ENCODE measurements around the gene WDR6.
"Not testable (repeated sequence)": the region's sequence is repeated elsewhere in the genome, so short reads cannot be mapped to it uniquely, and the experiment has no call there.

Gene WDR6

DNA sequence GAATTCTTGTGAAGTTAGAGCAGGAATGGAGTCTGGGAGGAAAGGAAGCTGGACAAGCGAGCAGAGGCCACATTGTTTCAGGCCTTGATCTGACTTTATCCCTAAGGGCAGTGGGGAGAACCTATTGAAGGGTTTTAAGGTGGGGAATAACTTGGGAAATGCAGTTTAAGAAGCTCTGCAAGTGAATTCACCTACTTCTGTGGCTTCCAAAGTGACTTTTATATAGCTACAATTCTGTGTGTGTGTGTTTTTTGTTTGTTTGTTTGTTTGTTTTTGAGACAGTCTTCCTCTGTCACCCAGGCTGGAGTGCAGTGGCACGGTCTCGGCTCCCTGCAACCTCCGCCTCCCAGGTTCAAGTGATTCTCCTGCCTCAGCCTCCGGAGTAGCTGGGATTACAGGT, 1.4 kb downstream of the WDR6 start:
- H3K4me1 ChIP-seq (ENCODE audit: insufficient read depth, low read length); H3K9me3 ChIP-seq (ENCODE audit: insufficient read depth, low read depth, low read length); H3K27ac ChIP-seq (ENCODE audit: low read length); H3K27me3 ChIP-seq (ENCODE audit: insufficient read depth, low read length): not testable (repeated sequence)
- H3K36me3 ChIP-seq (ENCODE audit: insufficient read depth, low read depth, low read length) = peaks cover 35% of the 10 kb centered on the region
- peak overlapping the region; percentile 99; the same call in 1 of the 2 replicates for H3K4me3 ChIP-seq (ENCODE audit: low read length)
- peak overlapping the region; percentile 50; the same call in 1 of the 2 replicates for H3K9ac ChIP-seq (ENCODE audit: low read depth, low read length)

DNA sequence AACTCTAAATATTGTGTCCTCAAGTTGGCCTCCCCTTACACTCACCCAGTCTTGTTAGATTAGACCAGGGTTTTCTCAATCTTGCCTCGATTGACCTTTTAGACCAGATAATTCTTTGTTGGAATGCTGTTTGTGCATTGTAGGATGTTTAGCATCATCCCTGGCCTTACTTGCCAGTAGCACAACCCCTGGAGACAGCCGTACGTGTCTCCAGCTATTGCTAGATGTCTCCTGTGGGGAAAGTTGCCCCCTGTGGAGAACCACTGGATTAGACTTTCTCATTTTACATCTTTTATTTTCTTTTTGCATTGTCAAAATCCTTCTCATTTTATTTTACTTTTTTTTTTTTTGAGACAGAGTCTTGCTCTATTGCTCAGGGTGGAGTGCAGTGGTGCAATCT, 2.2 kb downstream of the WDR6 start:
- peaks cover 43% of the 10 kb centered on the region for H3K36me3 ChIP-seq (ENCODE audit: insufficient read depth, low read depth, low read length)
- no peaks in the 10 kb centered on the region for H3K9me3 ChIP-seq (ENCODE audit: insufficient read depth, low read depth, low read length)
- H3K9ac ChIP-seq (ENCODE audit: low read depth, low read length) = no peak overlapping the region
- H3K27ac ChIP-seq (ENCODE audit: low read length) = no peak overlapping the region
- no peak overlapping the region for H3K4me3 ChIP-seq (ENCODE audit: low read length)
- peaks cover 7% of the 10 kb centered on the region; the same call in 1 of the 2 replicates for H3K4me1 ChIP-seq (ENCODE audit: insufficient read depth, low read length)
- no peaks in the 10 kb centered on the region for H3K27me3 ChIP-seq (ENCODE audit: insufficient read depth, low read length)

DNA sequence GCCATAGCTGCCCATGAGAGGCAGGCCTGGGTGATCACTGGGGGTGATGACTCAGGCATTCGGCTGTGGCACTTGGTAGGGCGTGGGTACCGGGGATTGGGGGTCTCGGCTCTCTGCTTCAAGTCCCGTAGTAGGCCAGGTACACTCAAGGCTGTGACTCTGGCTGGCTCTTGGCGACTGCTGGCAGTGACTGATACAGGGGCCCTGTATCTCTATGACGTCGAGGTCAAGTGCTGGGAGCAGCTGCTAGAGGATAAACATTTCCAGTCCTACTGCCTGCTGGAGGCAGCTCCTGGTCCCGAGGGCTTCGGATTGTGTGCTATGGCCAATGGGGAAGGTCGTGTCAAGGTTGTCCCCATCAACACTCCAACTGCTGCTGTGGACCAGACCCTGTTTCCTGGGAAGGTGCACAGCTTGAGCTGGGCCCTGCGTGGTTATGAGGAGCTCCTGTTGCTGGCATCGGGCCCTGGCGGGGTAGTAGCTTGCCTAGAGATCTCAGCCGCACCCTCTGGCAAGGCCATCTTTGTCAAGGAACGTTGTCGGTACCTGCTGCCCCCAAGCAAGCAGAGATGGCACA, 5.3 kb downstream of the WDR6 start:
- Histone ChIP-seq H3K9ac (ENCODE audit: low read depth, low read length) (no peak overlapping the region), H3K36me3 (ENCODE audit: insufficient read depth, low read depth, low read length) (peaks cover 68% of the 10 kb centered on the region), H3K27me3 (ENCODE audit: insufficient read depth, low read length) (no peaks in the 10 kb centered on the region), H3K27ac (ENCODE audit: low read length) (no peak overlapping the region), H3K4me1 (ENCODE audit: insufficient read depth, low read length) (peaks cover 5% of the 10 kb centered on the region; the same call in 1 of the 2 replicates), H3K9me3 (ENCODE audit: insufficient read depth, low read depth, low read length) (no peaks in the 10 kb centered on the region), H3K4me3 (ENCODE audit: low read length) (no peak overlapping the region)

DNA sequence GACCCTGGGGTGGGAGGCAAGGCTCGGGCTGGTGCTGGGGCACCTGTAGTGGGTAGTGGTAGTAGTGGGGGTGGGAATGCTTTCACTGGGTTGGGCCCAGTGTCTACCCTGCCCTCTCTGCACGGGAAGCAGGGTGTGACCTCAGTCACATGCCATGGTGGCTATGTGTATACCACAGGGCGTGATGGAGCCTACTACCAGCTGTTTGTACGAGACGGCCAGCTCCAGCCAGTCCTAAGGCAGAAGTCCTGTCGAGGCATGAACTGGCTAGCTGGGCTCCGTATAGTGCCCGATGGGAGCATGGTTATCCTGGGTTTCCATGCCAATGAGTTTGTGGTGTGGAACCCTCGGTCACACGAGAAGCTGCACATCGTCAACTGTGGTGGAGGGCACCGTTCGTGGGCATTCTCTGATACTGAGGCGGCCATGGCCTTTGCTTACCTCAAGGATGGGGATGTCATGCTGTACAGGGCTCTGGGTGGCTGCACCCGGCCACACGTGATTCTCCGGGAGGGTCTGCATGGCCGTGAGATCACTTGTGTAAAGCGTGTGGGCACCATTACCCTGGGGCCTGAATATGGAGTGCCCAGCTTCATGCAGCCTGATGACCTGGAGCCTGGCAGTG, 6.0 kb downstream of the WDR6 start:
- Histone ChIP-seq H3K9ac (ENCODE audit: low read depth, low read length) (no peak overlapping the region), H3K4me3 (ENCODE audit: low read length) (no peak overlapping the region), H3K27ac (ENCODE audit: low read length) (no peak overlapping the region)

DNA sequence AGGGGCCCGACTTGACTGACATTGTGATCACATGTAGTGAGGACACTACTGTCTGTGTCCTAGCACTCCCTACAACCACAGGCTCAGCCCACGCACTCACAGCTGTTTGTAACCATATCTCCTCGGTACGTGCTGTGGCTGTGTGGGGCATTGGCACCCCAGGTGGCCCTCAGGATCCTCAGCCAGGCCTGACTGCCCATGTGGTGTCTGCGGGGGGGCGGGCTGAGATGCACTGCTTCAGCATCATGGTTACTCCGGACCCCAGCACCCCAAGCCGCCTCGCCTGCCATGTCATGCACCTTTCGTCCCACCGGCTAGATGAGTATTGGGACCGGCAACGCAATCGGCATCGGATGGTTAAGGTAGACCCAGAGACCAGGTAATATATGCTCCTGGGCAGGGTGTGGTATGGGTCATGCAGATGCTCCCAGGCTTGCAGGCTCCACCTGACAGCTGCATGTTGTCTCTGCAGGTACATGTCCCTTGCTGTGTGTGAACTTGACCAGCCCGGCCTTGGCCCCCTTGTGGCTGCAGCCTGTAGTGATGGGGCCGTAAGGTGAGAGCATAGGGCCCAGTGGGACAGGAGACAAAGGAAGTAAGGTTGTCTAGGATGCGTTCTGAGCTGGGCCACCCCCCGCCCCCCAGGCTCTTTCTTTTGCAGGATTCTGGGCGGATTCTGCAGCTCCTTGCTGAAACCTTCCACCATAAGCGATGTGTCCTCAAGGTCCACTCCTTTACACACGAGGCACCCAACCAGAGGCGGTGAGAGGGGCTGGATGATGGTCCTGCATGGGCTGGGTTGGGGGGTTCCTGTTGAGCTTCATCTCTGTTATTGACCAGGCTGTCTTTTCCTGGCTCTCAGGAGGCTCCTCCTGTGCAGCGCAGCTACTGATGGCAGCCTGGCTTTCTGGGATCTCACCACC, 6.8 kb downstream of the WDR6 start:
- Histone ChIP-seq H3K27me3 (ENCODE audit: insufficient read depth, low read length) (no peaks in the 10 kb centered on the region), H3K4me3 (ENCODE audit: low read length) (no peak overlapping the region), H3K9me3 (ENCODE audit: insufficient read depth, low read depth, low read length) (no peaks in the 10 kb centered on the region), H3K36me3 (ENCODE audit: insufficient read depth, low read depth, low read length) (peaks cover 66% of the 10 kb centered on the region), H3K27ac (ENCODE audit: low read length) (no peak overlapping the region), H3K4me1 (ENCODE audit: insufficient read depth, low read length) (no peaks in the 10 kb centered on the region; the same call in 1 of the 2 replicates), H3K9ac (ENCODE audit: low read depth, low read length) (no peak overlapping the region)

More for the DNA sequence above, 6.0 kb downstream of the WDR6 start:
- H3K9me3 ChIP-seq (ENCODE audit: insufficient read depth, low read depth, low read length) = no peaks in the 10 kb centered on the region
- H3K36me3 ChIP-seq (ENCODE audit: insufficient read depth, low read depth, low read length) = peaks cover 68% of the 10 kb centered on the region
- H3K4me1 ChIP-seq (ENCODE audit: insufficient read depth, low read length) = peaks cover 3% of the 10 kb centered on the region; the same call in 1 of the 2 replicates
- no peaks in the 10 kb centered on the region for H3K27me3 ChIP-seq (ENCODE audit: insufficient read depth, low read length)

DNA sequence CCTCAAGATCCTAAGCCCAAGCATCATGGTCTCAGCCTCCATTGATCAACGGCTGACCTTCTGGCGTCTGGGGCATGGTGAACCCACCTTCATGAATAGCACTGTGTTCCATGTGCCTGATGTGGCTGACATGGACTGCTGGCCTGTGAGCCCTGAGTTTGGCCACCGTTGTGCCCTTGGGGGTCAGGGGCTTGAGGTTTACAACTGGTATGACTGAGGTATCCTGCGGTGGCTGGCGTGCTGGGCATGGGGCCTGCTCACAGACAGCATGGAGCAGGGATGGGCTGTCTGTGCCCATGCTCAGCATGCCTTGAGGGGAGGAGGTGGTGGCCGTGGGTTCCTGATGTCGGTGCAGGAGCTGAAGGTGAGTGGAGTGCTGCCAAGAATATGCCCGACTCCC, 7.9 kb downstream of the WDR6 start:
- Histone ChIP-seq H3K9ac (ENCODE audit: low read depth, low read length) (no peak overlapping the region), H3K27ac (ENCODE audit: low read length) (no peak overlapping the region), H3K36me3 (ENCODE audit: insufficient read depth, low read depth, low read length) (peaks cover 60% of the 10 kb centered on the region), H3K27me3 (ENCODE audit: insufficient read depth, low read length) (no peaks in the 10 kb centered on the region), H3K9me3 (ENCODE audit: insufficient read depth, low read depth, low read length) (no peaks in the 10 kb centered on the region), H3K4me3 (ENCODE audit: low read length) (no peak overlapping the region), H3K4me1 (ENCODE audit: insufficient read depth, low read length) (no peaks in the 10 kb centered on the region; the same call in 1 of the 2 replicates)

DNA sequence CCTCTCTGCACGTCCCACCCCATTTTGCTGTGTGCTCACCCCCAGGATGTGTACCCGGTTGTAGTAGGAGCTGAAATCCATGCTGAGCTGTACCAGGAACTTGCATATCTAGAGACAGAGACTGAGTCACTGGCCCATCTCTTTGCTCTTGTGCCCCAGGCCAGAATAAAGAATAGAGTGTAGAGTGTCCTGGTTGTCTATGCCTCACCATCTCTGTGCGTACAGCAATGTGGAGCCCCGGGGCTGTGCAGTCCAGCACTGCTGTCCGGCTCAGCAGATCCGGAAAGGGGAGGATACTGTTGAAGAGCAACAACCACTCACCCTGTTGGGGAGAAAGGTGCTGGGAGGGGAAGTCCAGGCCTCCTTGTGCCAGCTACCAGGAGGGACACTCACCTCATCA, 8.6 kb downstream of the WDR6 start:
- Histone ChIP-seq H3K9me3 (ENCODE audit: insufficient read depth, low read depth, low read length) (no peaks in the 10 kb centered on the region), H3K27ac (ENCODE audit: low read length) (no peak overlapping the region), H3K36me3 (ENCODE audit: insufficient read depth, low read depth, low read length) (peaks cover 60% of the 10 kb centered on the region), H3K4me1 (ENCODE audit: insufficient read depth, low read length) (no peaks in the 10 kb centered on the region; the same call in 1 of the 2 replicates), H3K27me3 (ENCODE audit: insufficient read depth, low read length) (no peaks in the 10 kb centered on the region), H3K9ac (ENCODE audit: low read depth, low read length) (no peak overlapping the region), H3K4me3 (ENCODE audit: low read length) (no peak overlapping the region)

DNA sequence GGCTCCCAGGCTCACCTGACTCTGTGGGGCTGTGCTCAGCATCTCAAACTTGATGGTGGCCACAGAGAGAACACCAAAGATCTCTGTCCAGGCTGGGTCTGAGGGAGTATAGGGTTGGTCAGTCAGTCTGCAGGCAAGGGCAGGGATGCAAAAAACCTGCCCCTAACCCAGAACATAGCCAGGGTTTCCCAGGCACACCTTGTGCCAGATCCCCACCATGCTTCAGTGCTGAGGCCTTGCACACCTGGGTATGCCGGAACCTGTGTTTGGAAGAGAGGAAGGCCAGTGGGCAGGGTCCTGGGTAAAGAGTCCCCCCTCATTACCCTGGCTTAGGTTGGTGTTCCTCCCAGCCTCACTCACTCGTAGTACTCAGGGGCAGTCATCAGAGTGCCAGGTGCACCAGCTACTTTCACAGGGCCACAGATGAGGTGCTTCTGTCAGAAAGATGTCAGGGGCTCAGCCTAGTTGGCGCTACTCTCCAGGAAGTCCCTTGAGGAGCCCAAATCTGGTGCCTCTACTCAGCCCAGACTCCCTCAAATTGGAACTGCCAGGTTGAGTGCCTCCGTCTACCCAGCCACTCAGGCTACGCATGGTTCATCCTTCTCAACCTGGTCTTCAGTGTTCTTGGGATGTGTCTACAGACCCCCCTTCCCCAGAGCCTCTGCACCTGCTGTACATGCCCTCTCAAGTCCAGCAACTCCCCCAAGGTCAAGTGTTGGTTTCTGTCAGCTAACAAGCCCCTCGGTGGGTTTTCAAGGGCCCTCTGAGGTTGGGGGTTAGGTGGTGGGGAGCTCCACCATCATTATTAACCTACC, 9.4 kb downstream of the WDR6 start:
- H3K9me3 ChIP-seq (ENCODE audit: insufficient read depth, low read depth, low read length) = no peaks in the 10 kb centered on the region
- no peaks in the 10 kb centered on the region; the same call in 1 of the 2 replicates for H3K4me1 ChIP-seq (ENCODE audit: insufficient read depth, low read length)
- H3K9ac ChIP-seq (ENCODE audit: low read depth, low read length) = no peak overlapping the region
- peaks cover 53% of the 10 kb centered on the region for H3K36me3 ChIP-seq (ENCODE audit: insufficient read depth, low read depth, low read length)
- H3K27me3 ChIP-seq (ENCODE audit: insufficient read depth, low read length) = no peaks in the 10 kb centered on the region
- H3K27ac ChIP-seq (ENCODE audit: low read length) = no peak overlapping the region
- peak overlapping the region; percentile 77; the same call in 1 of the 2 replicates for H3K4me3 ChIP-seq (ENCODE audit: low read length)

DNA sequence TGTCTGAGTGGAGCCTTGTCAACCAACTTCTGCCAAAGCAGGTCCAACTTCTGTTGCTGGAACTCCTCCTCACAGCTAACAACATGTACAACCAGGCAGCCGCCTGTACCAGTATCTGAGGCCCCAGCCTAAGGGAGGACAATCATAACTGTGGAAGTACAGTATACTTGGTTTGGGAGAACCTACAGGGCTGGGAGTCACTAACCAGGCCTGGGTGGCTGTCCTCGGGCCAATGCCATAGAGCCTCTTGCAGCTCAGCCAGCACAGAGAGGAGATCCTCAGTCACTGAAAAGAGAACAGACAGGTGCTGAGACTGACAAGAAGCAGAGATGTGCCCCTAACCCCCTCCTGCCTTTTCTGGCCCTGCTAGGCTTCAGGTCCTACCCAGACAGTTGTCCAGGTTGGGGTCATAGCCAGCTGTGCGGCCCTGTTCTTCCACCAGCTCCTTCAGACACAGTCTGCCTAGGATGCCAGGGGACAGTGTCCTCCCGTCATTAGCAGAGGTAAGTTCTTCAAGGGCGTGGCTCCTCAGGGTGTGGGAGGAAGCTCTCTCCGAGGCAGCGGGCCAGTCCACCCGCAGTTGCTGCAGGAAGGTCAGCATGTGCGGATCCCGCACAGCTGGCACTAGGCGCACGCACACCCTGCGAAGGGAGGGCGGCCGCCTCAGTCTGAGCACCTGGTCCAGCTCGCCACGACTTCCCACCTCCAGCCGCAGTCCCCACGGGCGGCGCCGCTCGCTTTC, 10.2 kb downstream of the WDR6 start:
- Histone ChIP-seq H3K9ac (ENCODE audit: low read depth, low read length) (peak overlapping the region; percentile 79), H3K4me3 (ENCODE audit: low read length) (peak overlapping the region; percentile 77), H3K36me3 (ENCODE audit: insufficient read depth, low read depth, low read length) (peaks cover 46% of the 10 kb centered on the region), H3K4me1 (ENCODE audit: insufficient read depth, low read length) (no peaks in the 10 kb centered on the region; the same call in 1 of the 2 replicates), H3K27me3 (ENCODE audit: insufficient read depth, low read length) (no peaks in the 10 kb centered on the region), H3K27ac (ENCODE audit: low read length) (no peak overlapping the region), H3K9me3 (ENCODE audit: insufficient read depth, low read depth, low read length) (no peaks in the 10 kb centered on the region)

DNA sequence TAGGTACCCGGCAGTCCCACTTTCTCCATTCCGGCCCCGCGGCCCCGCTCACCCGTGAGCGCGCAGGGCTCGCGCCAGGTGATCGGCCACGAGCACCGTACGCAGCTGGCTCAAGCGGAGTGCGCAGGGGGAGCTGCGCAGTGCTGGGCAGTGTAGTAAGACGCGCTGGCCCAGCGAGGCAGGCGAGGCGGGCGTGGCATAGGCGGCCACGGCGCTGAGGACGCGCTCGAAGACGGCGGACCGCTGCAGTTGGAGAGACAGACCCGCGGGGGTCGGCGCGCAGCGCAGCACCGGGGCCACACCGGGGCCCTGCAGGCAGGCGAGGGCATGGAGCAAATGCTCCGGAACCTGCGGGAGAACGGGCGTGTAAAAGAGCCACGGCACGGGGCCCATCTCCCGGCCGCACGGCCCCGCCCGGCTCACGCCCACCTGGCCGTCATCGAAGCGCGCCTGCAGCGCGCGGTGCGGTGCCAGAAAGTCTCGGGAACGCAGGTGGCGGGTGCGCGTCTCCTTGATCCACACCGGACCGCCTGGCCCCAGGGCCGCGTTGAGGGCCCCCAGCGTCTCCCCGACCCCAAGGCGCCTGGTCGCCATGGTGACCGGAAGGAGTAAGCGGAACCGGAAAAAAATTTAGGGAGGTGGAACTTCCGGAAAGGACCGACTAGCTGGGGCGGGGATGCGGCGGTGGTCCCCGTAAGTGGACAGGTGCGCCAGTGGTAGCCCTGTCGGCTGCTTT, 10.9 kb downstream of the WDR6 start, which contains the start of gene DALRD3:
Gene DALRD3 (minus strand): TSS at position 610 of the 736 bp plus-strand sequence. CDS start 16 bp downstream, at position 594.
- Histone ChIP-seq H3K9me3 (ENCODE audit: insufficient read depth, low read depth, low read length) (no peaks in the 10 kb centered on the region), H3K4me1 (ENCODE audit: insufficient read depth, low read length) (no peaks in the 10 kb centered on the region; the same call in 1 of the 2 replicates), H3K4me3 (ENCODE audit: low read length) (peak within 1 kb of the TSS; percentile 77), H3K36me3 (ENCODE audit: insufficient read depth, low read depth, low read length) (peaks cover 41% of the 10 kb centered on the region), H3K9ac (ENCODE audit: low read depth, low read length) (peak within 1 kb of the TSS; percentile 79), H3K27me3 (ENCODE audit: insufficient read depth, low read length) (no peaks in the 10 kb centered on the region), H3K27ac (ENCODE audit: low read length) (no peak within 1 kb of the TSS)
